NCI-H1048 (cell line): ENCODE measurements around the gene CDKL5.

ENCODE experiments used
- DNase-seq: peaks from one replicate; lab custom pipeline; 2025; lab: John Stamatoyannopoulos, UW

Gene CDKL5

GRCh38 chrX:18698737-18699650 is 273.6 kb downstream of the CDKL5 start:
- DNase-seq, result no peak

DNA sequence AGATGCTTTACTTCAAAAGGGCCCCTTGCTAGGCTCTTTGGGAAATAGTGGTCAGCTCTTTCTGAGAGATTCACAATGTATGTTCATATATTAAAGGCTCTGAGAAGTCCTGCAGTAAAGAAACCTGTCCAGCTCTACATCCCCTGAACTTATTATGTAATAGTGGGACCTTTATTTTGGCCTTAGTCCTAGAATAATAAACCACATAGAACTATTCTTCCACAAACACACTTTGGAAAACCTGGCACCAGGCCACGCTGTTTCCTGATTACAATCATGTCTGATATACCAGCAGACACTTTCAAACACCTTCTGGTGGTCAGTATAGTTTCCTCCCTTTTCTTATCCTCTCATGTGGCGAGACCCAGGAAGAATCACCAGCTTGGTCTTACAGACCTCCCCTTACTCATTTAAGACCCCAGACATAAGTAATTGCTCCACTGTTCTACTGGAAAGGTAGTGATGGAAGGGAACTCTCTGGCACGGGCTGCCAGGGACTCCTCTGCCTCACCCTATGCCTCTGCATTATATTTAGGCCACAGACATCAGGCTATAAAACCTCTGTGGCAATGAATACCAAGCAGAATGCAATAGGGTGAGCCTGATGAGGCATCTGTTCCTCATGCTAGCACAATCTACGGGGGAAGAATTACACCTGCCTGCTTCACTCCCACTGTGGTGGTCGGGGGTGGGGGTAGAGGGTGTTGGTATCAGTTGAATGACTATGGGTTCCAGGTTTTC is 276.4 kb downstream of the CDKL5 start:
- no peak for DNase-seq

DNA sequence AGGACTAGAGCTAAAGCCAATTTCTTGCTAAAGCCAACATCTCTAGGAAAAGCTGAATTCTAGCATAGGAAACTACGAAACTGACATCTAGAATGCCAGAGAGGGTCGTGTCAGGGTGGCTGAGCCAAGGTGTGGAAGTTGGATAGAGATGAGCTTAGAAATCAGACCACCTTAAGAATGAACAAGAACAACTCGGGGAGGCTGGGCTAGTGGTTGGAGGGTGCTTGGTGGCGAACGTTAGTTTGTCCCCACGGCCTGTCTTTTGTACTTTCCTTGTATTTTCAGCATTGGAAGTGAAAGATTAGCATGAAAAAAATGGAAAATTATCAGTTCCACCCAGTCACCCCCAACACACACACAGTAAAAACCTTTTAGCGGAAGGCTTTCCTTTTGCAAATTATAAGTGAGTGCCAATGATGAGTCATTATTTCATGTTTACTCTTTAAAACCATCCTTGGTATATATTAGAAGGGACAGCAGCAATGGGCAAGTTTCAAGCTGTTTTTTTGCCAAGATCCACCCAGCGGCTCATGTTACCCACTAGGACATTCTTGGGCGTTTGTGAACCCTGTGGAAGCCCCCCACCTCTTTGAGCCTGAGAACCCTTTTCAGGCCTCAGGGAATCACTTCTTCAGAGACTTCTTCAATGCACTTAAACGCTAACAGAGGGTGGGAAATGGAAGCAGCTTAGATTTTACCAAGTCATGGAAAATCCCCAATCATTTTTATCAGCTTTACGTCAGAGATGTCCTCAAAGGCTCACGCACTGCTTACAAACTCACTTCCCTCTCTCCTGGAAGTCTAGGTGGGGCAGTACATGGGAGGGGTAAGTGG is 277.2 kb downstream of the CDKL5 start:
- no peak for DNase-seq
